Keratinocyte (primary cell): ENCODE data around the gene GHITM.
"Not testable (repeated sequence)": the region's sequence is repeated elsewhere in the genome, so short reads cannot be mapped to it uniquely, and the experiment has no call there.

Experiments used
- CTCF ChIP-seq, 3 experiments: IDR thresholded peaks in 1 of 3; conservative IDR thresholded peaks in 1 of 3; optimal IDR thresholded peaks in 1 of 3; 2 replicates in 2 of 3; 3 replicates in 1 of 3; pipeline versions ENCODE3 to v1.5.1; 2011; ENCODE audit warnings: low read length in 3 of 3, mild to moderate bottlenecking in 3 of 3, moderate library complexity in 2 of 3, control low read depth in 1 of 3, inconsistent platforms in 1 of 3; ENCODE audit not compliant: insufficient read depth in 2 of 3; ENCODE audit errors: extremely low read depth in 1 of 3
- EZH2 ChIP-seq: IDR thresholded peaks from one replicate; pipeline ENCODE4 v1.6.1; 2012; ENCODE audit warnings: inconsistent platforms, mild to moderate bottlenecking, low read length, moderate library complexity

GRCh38 chr10:84171700-84172466 is 32.6 kb downstream of the GHITM start:
- not testable (repeated sequence) for TF ChIP-seq CTCF (optimal IDR thresholded peaks at IDR 0.05 in 1 of 3, IDR thresholded peaks at IDR 0.05 in 1 of 3, conservative IDR thresholded peaks at IDR 0.05 in 1 of 3; ENCODE audit: extremely low read depth in 1 of 3, insufficient read depth in 2 of 3, low read length in 3 of 3); EZH2
